IMR-90 (cell line): ENCODE results near the gene FFAR3. TPM values are rescaled to one million over a fixed set of nuclear protein-coding genes. Genes with fewer than 3 reads are reported as not detected.

ENCODE experiments used
- ATAC-seq: fragments of 200-7000 bp; cut with Tn5 transposase; 2 replicates; pipeline ENCODE4 v1.9.1; 2020; ENCODE audit warnings: low read depth, mild to moderate bottlenecking, moderate library complexity
- BruUV-seq: library from RNA; stranded (reverse); fragments of 400-500 nt; replicated peaks from 2 replicates; lab custom pipeline; 2021; lab: Mats Ljungman, UMichigan
- CTCF ChIA-PET: fragments of 300-600 bp; formaldehyde crosslinking; extraction: SDS; loops from one replicate; lab custom pipeline; 2021; ENCODE audit warnings: antibody characterized with exemption; lab: Yijun Ruan, JAX
- POLR2A ChIA-PET: fragments of 300-600 bp; sonication (Branson Sonifier 250); formaldehyde crosslinking; loops from one replicate; lab custom pipeline; 2022; ENCODE audit warnings: antibody characterized with exemption; ENCODE audit not compliant: unreplicated experiment; lab: Charles Lee
- DNase-seq: peaks from one replicate; pipeline ENCODE4 v3.0.0; 2013
- H2AFZ ChIP-seq: replicated peaks from 2 replicates; pipeline ENCODE3; 2013; ENCODE audit warnings: low read length, mild to moderate bottlenecking; ENCODE audit not compliant: poor library complexity
- H2AK5ac ChIP-seq: 2 replicates; pipeline ENCODE4 v1.6.1; 2013; ENCODE audit warnings: low read depth, low read length, inconsistent platforms
- H2AK9ac ChIP-seq: replicated peaks from 2 replicates; pipeline ENCODE3; 2013; ENCODE audit warnings: mild to moderate bottlenecking, low read depth, low read length, moderate library complexity; ENCODE audit not compliant: poor library complexity
- H2BK120ac ChIP-seq: 2 replicates; pipeline ENCODE4 v1.6.1; 2013; ENCODE audit warnings: low read depth, low read length, inconsistent platforms
- H2BK15ac ChIP-seq: 3 replicates; pipeline ENCODE4 v1.6.1; 2013; ENCODE audit warnings: low read depth, low read length, inconsistent platforms
- H2BK20ac ChIP-seq: 2 replicates; pipeline ENCODE4 v1.6.1; 2013; ENCODE audit warnings: low read depth, mild to moderate bottlenecking, inconsistent platforms, low read length, moderate library complexity
- H2BK5ac ChIP-seq: 2 replicates; pipeline ENCODE4 v1.6.1; 2013; ENCODE audit warnings: mild to moderate bottlenecking, low read depth, low read length, inconsistent platforms; ENCODE audit not compliant: poor library complexity, severe bottlenecking
- H3K14ac ChIP-seq: replicated peaks from 2 replicates; pipeline ENCODE4 v1.6.1; 2013; ENCODE audit warnings: low read depth, low read length, inconsistent platforms
- H3K18ac ChIP-seq: 2 replicates; pipeline ENCODE4 v1.6.1; 2013; ENCODE audit warnings: low read depth, low read length, control low read depth
- H3K23ac ChIP-seq: 2 replicates; pipeline ENCODE4 v1.6.1; 2013; ENCODE audit warnings: low read depth, low read length, inconsistent platforms
- H3K27ac ChIP-seq: 2 replicates; pipeline ENCODE4 v1.5.1; 2013; ENCODE audit warnings: mild to moderate bottlenecking, control low read depth, low read length; ENCODE audit not compliant: insufficient read depth
- H3K27me3 ChIP-seq: 2 replicates; pipeline ENCODE4 v1.6.1; 2013; ENCODE audit warnings: low read length; ENCODE audit not compliant: control insufficient read depth, insufficient read depth
- H3K36me3 ChIP-seq: 2 replicates; pipeline ENCODE4 v1.6.1; 2013; ENCODE audit warnings: low read length, mixed read lengths; ENCODE audit not compliant: control insufficient read depth, insufficient read depth
- H3K4ac ChIP-seq: 2 replicates; pipeline ENCODE4 v1.6.1; 2013; ENCODE audit warnings: low read depth, low read length, inconsistent platforms
- H3K4me1 ChIP-seq: 2 replicates; pipeline ENCODE4 v1.6.1; 2013; ENCODE audit warnings: low read length, mixed read lengths; ENCODE audit not compliant: control insufficient read depth, insufficient read depth
- H3K4me2 ChIP-seq: 2 replicates; pipeline ENCODE4 v1.6.1; 2013; ENCODE audit warnings: low read depth, mild to moderate bottlenecking, control low read depth, low read length, moderate library complexity
- H3K4me3 ChIP-seq: 2 replicates; pipeline ENCODE4 v1.5.1; 2013; ENCODE audit warnings: low read depth, mild to moderate bottlenecking, control low read depth, low read length, moderate library complexity; ENCODE audit not compliant: insufficient read depth
- H3K56ac ChIP-seq: 2 replicates; pipeline ENCODE4 v1.6.1; 2013; ENCODE audit warnings: low read length, inconsistent platforms; ENCODE audit not compliant: insufficient read depth; ENCODE audit errors: extremely low read depth
- H3K79me1 ChIP-seq, 2 experiments: 2 replicates each; pipeline ENCODE4 v1.6.1; 2013; ENCODE audit warnings: low read length in 2 of 2, inconsistent platforms in 1 of 2, low read depth in 1 of 2
- H3K9ac ChIP-seq: 2 replicates; pipeline ENCODE4 v1.6.1; 2013; ENCODE audit warnings: low read depth, low read length, control low read depth
- H3K9me1 ChIP-seq: 2 replicates; pipeline ENCODE4 v1.6.1; 2013; ENCODE audit warnings: low read length, inconsistent platforms; ENCODE audit not compliant: insufficient read depth
- H3K9me3 ChIP-seq: 2 replicates; pipeline ENCODE4 v1.6.1; 2013; ENCODE audit warnings: low read length; ENCODE audit not compliant: control insufficient read depth, insufficient read depth
- H4K20me1 ChIP-seq: 2 replicates; pipeline ENCODE4 v1.6.1; 2013; ENCODE audit warnings: low read length, inconsistent platforms; ENCODE audit not compliant: insufficient read depth
- H4K5ac ChIP-seq: 2 replicates; pipeline ENCODE4 v1.6.1; 2013; ENCODE audit warnings: mild to moderate bottlenecking, low read depth, low read length, control low read depth
- H4K8ac ChIP-seq, 2 experiments: 2 replicates each; pipeline ENCODE4 v1.6.1; 2013; ENCODE audit warnings: low read depth in 2 of 2, low read length in 2 of 2, control low read depth in 1 of 2, inconsistent platforms in 1 of 2
- H4K91ac ChIP-seq: 2 replicates; pipeline ENCODE4 v1.6.1; 2013; ENCODE audit warnings: low read depth, low read length, inconsistent platforms; ENCODE audit not compliant: insufficient read depth
- BHLHE40 ChIP-seq: fragments of 150-350 bp; IDR thresholded peaks from 2 replicates; pipeline ENCODE4 v1.6.1; 2016; ENCODE audit warnings: mild to moderate bottlenecking, low read depth, low read length
- CEBPB ChIP-seq: IDR thresholded peaks from 2 replicates; pipeline ENCODE4 v1.6.1; 2012; ENCODE audit warnings: low read depth, low read length, improper control_type of control experiment
- CHD1 ChIP-seq: IDR thresholded peaks from 2 replicates; pipeline ENCODE4 v1.6.1; 2012; ENCODE audit warnings: low read depth, low read length, improper control_type of control experiment
- CTCF ChIP-seq: conservative IDR thresholded peaks from 2 replicates; pipeline ENCODE4 v1.5.1; 2012; ENCODE audit warnings: mild to moderate bottlenecking, low read depth, low read length, improper control_type of control experiment
- ELK1 ChIP-seq: fragments of 150-350 bp; IDR thresholded peaks from 2 replicates; pipeline ENCODE4 v1.6.1; 2016; ENCODE audit warnings: low read depth, mild to moderate bottlenecking, low read length, moderate library complexity, borderline replicate concordance
- FOS ChIP-seq: fragments of 150-350 bp; IDR thresholded peaks from 2 replicates; pipeline ENCODE4 v1.6.1; 2016; ENCODE audit warnings: low read depth, low read length
- MAFK ChIP-seq: IDR thresholded peaks from 2 replicates; pipeline ENCODE4 v1.6.1; 2012; ENCODE audit warnings: low read depth, low read length, improper control_type of control experiment
- MAZ ChIP-seq: IDR thresholded peaks from 2 replicates; pipeline ENCODE4 v1.6.1; 2012; ENCODE audit warnings: low read depth, mild to moderate bottlenecking, low read length, improper control_type of control experiment, moderate library complexity, borderline replicate concordance
- MXI1 ChIP-seq: IDR thresholded peaks from 2 replicates; pipeline ENCODE4 v1.6.1; 2012; ENCODE audit warnings: low read depth, mild to moderate bottlenecking, low read length, moderate library complexity, borderline replicate concordance
- NFE2L2 ChIP-seq: fragments of 150-350 bp; IDR thresholded peaks from 2 replicates; pipeline ENCODE4 v1.6.1; 2016; ENCODE audit warnings: low read depth, mild to moderate bottlenecking, low read length
- POLR2A ChIP-seq: IDR thresholded peaks from 2 replicates; pipeline ENCODE4 v1.6.1; 2012; ENCODE audit warnings: mild to moderate bottlenecking, low read depth, low read length
- RAD21 ChIP-seq: IDR thresholded peaks from 2 replicates; pipeline ENCODE4 v1.6.1; 2012; ENCODE audit warnings: low read length, improper control_type of control experiment
- RCOR1 ChIP-seq: IDR thresholded peaks from 2 replicates; pipeline ENCODE4 v1.6.1; 2012; ENCODE audit warnings: mild to moderate bottlenecking, low read length, improper control_type of control experiment; ENCODE audit not compliant: insufficient replicate concordance
- RFX5 ChIP-seq: IDR thresholded peaks from 2 replicates; pipeline ENCODE4 v1.8.0; 2012; ENCODE audit warnings: low read depth, mild to moderate bottlenecking, low read length, moderate library complexity
- SMC3 ChIP-seq: fragments of 150-350 bp; IDR thresholded peaks from 2 replicates; pipeline ENCODE4 v1.6.1; 2016; ENCODE audit warnings: low read depth, mild to moderate bottlenecking, antibody characterized with exemption, low read length, moderate library complexity
- USF2 ChIP-seq: fragments of 150-350 bp; IDR thresholded peaks from 2 replicates; pipeline ENCODE4 v1.6.1; 2017; ENCODE audit warnings: mild to moderate bottlenecking, antibody characterized with exemption, low read length, low read depth
- WGBS, 2 experiments: methylation state at CpG; one replicate each; pipeline versions ENCODE4 v1.1.5 to v1.1.7; 2013; ENCODE audit warnings: missing lambda C conversion rate in 2 of 2; ENCODE audit not compliant: insufficient read length in 1 of 2; ENCODE audit errors: extremely low coverage in 2 of 2; 5-methylcytosine and 5-hydroxymethylcytosine counted together
- dilution Hi-C: fragments of 300-500 bp; cut with HindIII; formaldehyde crosslinking; loops from one replicate; pipeline ENCODE4 v1.14.3; 2018; ENCODE audit warnings: low sequenced_read_pairs; ENCODE audit not compliant: unreplicated experiment
- in situ Hi-C: fragments of 300-500 bp; cut with MboI; formaldehyde crosslinking; loops from 3 replicates; pipeline ENCODE4 v1.14.3; 2019; ENCODE audit warnings: low sequenced_read_pairs, inconsistent platforms, mixed read lengths
- intact Hi-C: fragments of 100-400 bp; cut with micrococcal nuclease; formaldehyde crosslinking; loops from 2 replicates; pipeline ENCODE4 v1.10.0; 2022
- polyA plus RNA-seq, 3 experiments: library from polyadenylated mRNA; depleted of rRNA; stranded (reverse); fragments of >200 nt; gene quantifications; 2 replicates each; pipeline ENCODE4 v1.2.3, GENCODE V29; 2012; ENCODE audit warnings: low replicate concordance in 1 of 3
- total RNA-seq: library from RNA; depleted of rRNA; stranded (reverse); fragments of >200 nt; gene quantifications from 2 replicates; pipeline ENCODE4 v1.2.3, GENCODE V29; 2012

The FFAR3 gene
- total and polyA plus RNA-seq, 2 of the 4 experiments (the other 2 are of a cell fraction) = not detected

GRCh38 chr19:35313587-35313986 lies 44.7 kb upstream of the FFAR3 start:
- TF ChIP-seq CEBPB (no peak), RAD21 (no peak), RFX5 (no peak), MAZ (no peak), FOS (no peak), MXI1 (no peak), CHD1 (no peak), SMC3 (no peak), RCOR1 (no peak), BHLHE40 (no peak), CTCF (no peak), ELK1 (no peak), USF2 (no peak), NFE2L2 (no peak), POLR2A (no peak), MAFK (no peak)
- H4K20me1 ChIP-seq = no peaks in the 10 kb centered on the region
- no peaks in the 10 kb centered on the region for H3K9me1 ChIP-seq
- WGBS, 2 experiments = 40% methylated on average over 1 of the region's 7 CpGs; no CpG with 5 or more reads in 1 of the 2 experiments
- H2BK5ac ChIP-seq = no peak overlapping the region
- no peak overlapping the region for H2AK5ac ChIP-seq
- H3K56ac ChIP-seq = no peak overlapping the region
- H3K18ac ChIP-seq = no peak overlapping the region
- no peak overlapping the region for H3K27ac ChIP-seq
- H3K4me1 ChIP-seq = peaks cover under 1% of the 10 kb centered on the region
- ATAC-seq (no peak), DNase-seq (no peak)
- no peak overlapping the region for H3K9ac ChIP-seq
- H3K4ac ChIP-seq = no peak overlapping the region
- H4K91ac ChIP-seq = no peak overlapping the region
- H2BK120ac ChIP-seq = no peak overlapping the region
- H3K14ac ChIP-seq = no peak overlapping the region
- POLR2A ChIA-PET = no interaction called here
- H3K36me3 ChIP-seq = no peaks in the 10 kb centered on the region
- dilution Hi-C loops = no loop called here
- H3K23ac ChIP-seq = no peak overlapping the region
- no peak overlapping the region for H3K4me2 ChIP-seq
- intact Hi-C loops = no loop called here
- no peaks in the 10 kb centered on the region for H3K9me3 ChIP-seq
- CTCF ChIA-PET = interaction anchor here (0.6 kb wide), 1 partner anchor 246 kb away, joined by 8 read pairs; no protein-coding TSS in a partner anchor
- H4K8ac ChIP-seq = no peak overlapping the region
- no peak overlapping the region for H2AK9ac ChIP-seq
- H2AFZ ChIP-seq = no peak overlapping the region
- BruUV-seq = no TSS peak
- no peaks in the 10 kb centered on the region; the same call in 1 of the 2 replicates for H3K27me3 ChIP-seq
- no peak overlapping the region for H2BK15ac ChIP-seq
- H3K4me3 ChIP-seq = no peak overlapping the region
- no peaks in the 10 kb centered on the region for H3K79me1 ChIP-seq
- H4K5ac ChIP-seq = no peak overlapping the region
- in situ Hi-C loops = no loop called here
- H2BK20ac ChIP-seq = no peak overlapping the region
